PFSK-1 (cell line): ENCODE results near the gene R3HDML.

ENCODE experiments used
- FOXP2 ChIP-seq: optimal IDR thresholded peaks from 2 replicates; pipeline ENCODE3; 2011; ENCODE audit warnings: borderline replicate concordance, control low read depth, inconsistent platforms; ENCODE audit not compliant: insufficient read depth; ENCODE audit errors: extremely low read length, extremely low read depth
- POLR2AphosphoS5 ChIP-seq: IDR thresholded peaks from 2 replicates; pipeline ENCODE4 v1.6.1; 2012; ENCODE audit warnings: low read depth, mild to moderate bottlenecking, control low read depth, low read length, moderate library complexity
- REST ChIP-seq, 2 experiments: IDR thresholded peaks; 2 replicates each; pipeline versions ENCODE4 v1.6.1 to v1.8.0; 2011 to 2012; ENCODE audit warnings: low read depth in 2 of 2, low read length in 2 of 2, control low read depth in 1 of 2, inconsistent platforms in 1 of 2, mild to moderate bottlenecking in 1 of 2, moderate library complexity in 1 of 2; ENCODE audit not compliant: insufficient read depth in 1 of 2
- SIN3A ChIP-seq: IDR thresholded peaks from 2 replicates; pipeline ENCODE4 v1.6.1; 2012; ENCODE audit warnings: mild to moderate bottlenecking, low read length, moderate library complexity, borderline replicate concordance; ENCODE audit not compliant: insufficient read depth
- TAF1 ChIP-seq: IDR thresholded peaks from 2 replicates; pipeline ENCODE4 v1.6.1; 2012; ENCODE audit warnings: low read length, control low read depth, borderline replicate concordance; ENCODE audit not compliant: insufficient read depth

- no peak for TF ChIP-seq POLR2AphosphoS5
- no peak for TF ChIP-seq TAF1
- TF ChIP-seq SIN3A: no peak
- TF ChIP-seq REST (IDR thresholded peaks at IDR 0.05; ENCODE audit: insufficient read depth in 1 of 2, low read depth in 2 of 2, low read length in 2 of 2): no peak
- no peak for TF ChIP-seq FOXP2
These were observed 12.5 kb upstream of the R3HDML start for GRCh38 chr20:44324343-44324742.
